ENCODE measurements around the gene UBE2I. TPM values are rescaled to one million over a fixed set of nuclear protein-coding genes. Genes with fewer than 3 reads are reported as not detected.

Gene UBE2I
- total RNA-seq, 4 donors from 2014 or later: 54.1 to 119 (median 107) TPM

- no peak for TF ChIP-seq CTCF (IDR thresholded peaks at IDR 0.05)
- TF ChIP-seq POLR2A (IDR thresholded peaks at IDR 0.05): no peak
- Histone ChIP-seq H3K27ac (no peak overlapping the region), H3K27me3 (no peaks in the 10 kb centered on the region), H3K9me3 (no peaks in the 10 kb centered on the region), H3K4me3 (no peak overlapping the region), H3K36me3 (peaks cover 0 to 76% (median 0%) of the 10 kb centered on the region in 3 donors), H3K4me1 (no peaks in the 10 kb centered on the region)
- DNase-seq: no peak
Observed at GRCh38 chr16:1367486-1368174, 58.2 kb downstream of the UBE2I start.

- no peak overlapping the region for H3K27ac ChIP-seq
- H3K36me3 ChIP-seq: peaks cover 0 to 58% (median 0%) of the 10 kb centered on the region in 3 donors
- no peaks in the 10 kb centered on the region for H3K9me3 ChIP-seq
- H3K4me3 ChIP-seq: no peak overlapping the region
- H3K27me3 ChIP-seq: no peaks in the 10 kb centered on the region
- DNase-seq: no peak
- no peaks in the 10 kb centered on the region for H3K4me1 ChIP-seq
- no peak for TF ChIP-seq POLR2A (IDR thresholded peaks at IDR 0.05)
- no peak for TF ChIP-seq CTCF (IDR thresholded peaks at IDR 0.05)
Observed at GRCh38 chr16:1371054-1371978, 61.9 kb downstream of the UBE2I start.

GRCh38 chr16:1372292-1372950, 63.0 kb downstream of the UBE2I start:
- H3K4me3 ChIP-seq: no peak overlapping the region
- no peaks in the 10 kb centered on the region for H3K4me1 ChIP-seq
- H3K36me3 ChIP-seq: peaks cover 0 to 48% (median 0%) of the 10 kb centered on the region in 3 donors
- H3K9me3 ChIP-seq: no peaks in the 10 kb centered on the region
- no peak overlapping the region for H3K27ac ChIP-seq
- TF ChIP-seq CTCF (IDR thresholded peaks at IDR 0.05) (no peak), POLR2A (IDR thresholded peaks at IDR 0.05) (no peak)
- no peaks in the 10 kb centered on the region for H3K27me3 ChIP-seq
- no peak for DNase-seq

- Histone ChIP-seq H3K4me1 (peaks cover 4 to 17% (median 10%) of the 10 kb centered on the region in 4 donors), H3K27ac (no peak overlapping the region), H3K27me3 (no peaks in the 10 kb centered on the region), H3K9me3 (no peaks in the 10 kb centered on the region), H3K36me3 (peaks cover 0 to 35% (median 0%) of the 10 kb centered on the region in 3 donors), H3K4me3 (no peak overlapping the region)
- TF ChIP-seq CTCF (IDR thresholded peaks at IDR 0.05) (no peak), POLR2A (IDR thresholded peaks at IDR 0.05) (no peak)
- DNase-seq: no peak
Observed at GRCh38 chr16:1374418-1375297, 65.2 kb downstream of the UBE2I start.

GRCh38 chr16:1375298-1375640, 65.8 kb downstream of the UBE2I start:
- H3K27ac ChIP-seq: no peak overlapping the region
- TF ChIP-seq CTCF (IDR thresholded peaks at IDR 0.05) (no peak), POLR2A (IDR thresholded peaks at IDR 0.05) (no peak)
- no peak overlapping the region for H3K4me3 ChIP-seq
- no peak for DNase-seq
- peaks cover 4 to 22% (median 13%) of the 10 kb centered on the region in 4 donors for H3K4me1 ChIP-seq
- H3K9me3 ChIP-seq: no peaks in the 10 kb centered on the region
- H3K27me3 ChIP-seq: no peaks in the 10 kb centered on the region
- peaks cover 0 to 29% (median 0%) of the 10 kb centered on the region in 3 donors for H3K36me3 ChIP-seq

Data from Peyer's patch (tissue), 4 donors.